ENCODE data around the gene SMAD3. TPM values are rescaled to one million over a fixed set of nuclear protein-coding genes. Genes with fewer than 3 reads are reported as not detected.

Gene SMAD3
- polyA plus RNA-seq, 1 donor from 2014 or later, result 1.0 TPM

DNA sequence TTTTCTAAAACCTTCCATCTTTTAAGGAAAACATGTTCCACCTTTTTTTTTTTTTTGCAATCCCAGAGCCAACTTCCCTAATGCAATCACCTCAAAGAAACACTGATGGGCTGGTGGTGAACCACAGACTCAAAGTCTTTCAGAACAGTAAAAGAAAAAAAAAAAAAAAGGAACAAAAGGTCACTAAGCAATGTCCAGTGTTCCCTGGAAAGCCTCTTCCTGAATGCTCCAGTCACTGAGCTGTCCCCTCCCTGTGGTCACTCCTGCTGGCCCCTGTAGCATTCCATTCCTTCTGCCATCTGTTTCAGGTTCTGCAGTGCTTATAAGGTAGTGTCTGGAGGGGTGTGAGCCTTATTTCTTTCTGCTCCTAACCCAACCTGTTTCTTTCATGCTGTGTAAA lies 135.7 kb downstream of the SMAD3 start:
- Histone ChIP-seq H3K9me3 (ENCODE audit: low read length) (no peaks in the 10 kb centered on the region), H3K9ac (ENCODE audit: low read length) (no peak overlapping the region), H2AFZ (ENCODE audit: low read depth, low read length) (no peak overlapping the region), H3K36me3 (ENCODE audit: insufficient read depth, low read length) (peaks cover 18% of the 10 kb centered on the region), H3K4me3 (ENCODE audit: low read length) (no peak overlapping the region), H3K27me3 (ENCODE audit: insufficient read depth, low read depth, low read length) (no peaks in the 10 kb centered on the region), H3K9me2 (ENCODE audit: insufficient read depth, low read length) (no peaks in the 10 kb centered on the region), H3F3A (ENCODE audit: insufficient read depth, low read length, poor library complexity, severe bottlenecking) (no peaks in the 10 kb centered on the region), H4K20me1 (ENCODE audit: insufficient read depth) (no peaks in the 10 kb centered on the region), H3K4me2 (ENCODE audit: low read length) (no peak overlapping the region), H3K79me2 (replicated peaks; ENCODE audit: insufficient read depth, low read length) (no peaks in the 10 kb centered on the region), H3K27ac (ENCODE audit: low read length) (no peak overlapping the region)
- TF ChIP-seq, protein P1, sequence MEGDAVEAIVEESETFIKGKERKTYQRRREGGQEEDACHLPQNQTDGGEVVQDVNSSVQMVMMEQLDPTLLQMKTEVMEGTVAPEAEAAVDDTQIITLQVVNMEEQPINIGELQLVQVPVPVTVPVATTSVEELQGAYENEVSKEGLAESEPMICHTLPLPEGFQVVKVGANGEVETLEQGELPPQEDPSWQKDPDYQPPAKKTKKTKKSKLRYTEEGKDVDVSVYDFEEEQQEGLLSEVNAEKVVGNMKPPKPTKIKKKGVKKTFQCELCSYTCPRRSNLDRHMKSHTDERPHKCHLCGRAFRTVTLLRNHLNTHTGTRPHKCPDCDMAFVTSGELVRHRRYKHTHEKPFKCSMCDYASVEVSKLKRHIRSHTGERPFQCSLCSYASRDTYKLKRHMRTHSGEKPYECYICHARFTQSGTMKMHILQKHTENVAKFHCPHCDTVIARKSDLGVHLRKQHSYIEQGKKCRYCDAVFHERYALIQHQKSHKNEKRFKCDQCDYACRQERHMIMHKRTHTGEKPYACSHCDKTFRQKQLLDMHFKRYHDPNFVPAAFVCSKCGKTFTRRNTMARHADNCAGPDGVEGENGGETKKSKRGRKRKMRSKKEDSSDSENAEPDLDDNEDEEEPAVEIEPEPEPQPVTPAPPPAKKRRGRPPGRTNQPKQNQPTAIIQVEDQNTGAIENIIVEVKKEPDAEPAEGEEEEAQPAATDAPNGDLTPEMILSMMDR (IDR thresholded peaks at IDR 0.05; ENCODE audit: poor library complexity, severe bottlenecking), result no peak
- no peak for TF ChIP-seq MXI1 (conservative IDR thresholded peaks at IDR 0.05; ENCODE audit: poor library complexity, severe bottlenecking)
- TF ChIP-seq EP300 (conservative IDR thresholded peaks at IDR 0.05; ENCODE audit: poor library complexity, severe bottlenecking), result no peak
- no peak for TF ChIP-seq TAF1 (IDR thresholded peaks at IDR 0.05; ENCODE audit: low read depth)
- no peak for TF ChIP-seq POLR2AphosphoS5 (IDR thresholded peaks at IDR 0.05)
- TF ChIP-seq SMC3 (conservative IDR thresholded peaks at IDR 0.05; ENCODE audit: poor library complexity), result no peak
- TF ChIP-seq, protein P2, sequence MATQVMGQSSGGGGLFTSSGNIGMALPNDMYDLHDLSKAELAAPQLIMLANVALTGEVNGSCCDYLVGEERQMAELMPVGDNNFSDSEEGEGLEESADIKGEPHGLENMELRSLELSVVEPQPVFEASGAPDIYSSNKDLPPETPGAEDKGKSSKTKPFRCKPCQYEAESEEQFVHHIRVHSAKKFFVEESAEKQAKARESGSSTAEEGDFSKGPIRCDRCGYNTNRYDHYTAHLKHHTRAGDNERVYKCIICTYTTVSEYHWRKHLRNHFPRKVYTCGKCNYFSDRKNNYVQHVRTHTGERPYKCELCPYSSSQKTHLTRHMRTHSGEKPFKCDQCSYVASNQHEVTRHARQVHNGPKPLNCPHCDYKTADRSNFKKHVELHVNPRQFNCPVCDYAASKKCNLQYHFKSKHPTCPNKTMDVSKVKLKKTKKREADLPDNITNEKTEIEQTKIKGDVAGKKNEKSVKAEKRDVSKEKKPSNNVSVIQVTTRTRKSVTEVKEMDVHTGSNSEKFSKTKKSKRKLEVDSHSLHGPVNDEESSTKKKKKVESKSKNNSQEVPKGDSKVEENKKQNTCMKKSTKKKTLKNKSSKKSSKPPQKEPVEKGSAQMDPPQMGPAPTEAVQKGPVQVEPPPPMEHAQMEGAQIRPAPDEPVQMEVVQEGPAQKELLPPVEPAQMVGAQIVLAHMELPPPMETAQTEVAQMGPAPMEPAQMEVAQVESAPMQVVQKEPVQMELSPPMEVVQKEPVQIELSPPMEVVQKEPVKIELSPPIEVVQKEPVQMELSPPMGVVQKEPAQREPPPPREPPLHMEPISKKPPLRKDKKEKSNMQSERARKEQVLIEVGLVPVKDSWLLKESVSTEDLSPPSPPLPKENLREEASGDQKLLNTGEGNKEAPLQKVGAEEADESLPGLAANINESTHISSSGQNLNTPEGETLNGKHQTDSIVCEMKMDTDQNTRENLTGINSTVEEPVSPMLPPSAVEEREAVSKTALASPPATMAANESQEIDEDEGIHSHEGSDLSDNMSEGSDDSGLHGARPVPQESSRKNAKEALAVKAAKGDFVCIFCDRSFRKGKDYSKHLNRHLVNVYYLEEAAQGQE (IDR thresholded peaks at IDR 0.05; ENCODE audit: borderline replicate concordance), result no peak
- TF ChIP-seq RAD21 (conservative IDR thresholded peaks at IDR 0.05), result no peak
- no peak for TF ChIP-seq EZH2 (IDR thresholded peaks at IDR 0.05; ENCODE audit: borderline replicate concordance, insufficient read depth, low read length, poor library complexity, severe bottlenecking)

DNA sequence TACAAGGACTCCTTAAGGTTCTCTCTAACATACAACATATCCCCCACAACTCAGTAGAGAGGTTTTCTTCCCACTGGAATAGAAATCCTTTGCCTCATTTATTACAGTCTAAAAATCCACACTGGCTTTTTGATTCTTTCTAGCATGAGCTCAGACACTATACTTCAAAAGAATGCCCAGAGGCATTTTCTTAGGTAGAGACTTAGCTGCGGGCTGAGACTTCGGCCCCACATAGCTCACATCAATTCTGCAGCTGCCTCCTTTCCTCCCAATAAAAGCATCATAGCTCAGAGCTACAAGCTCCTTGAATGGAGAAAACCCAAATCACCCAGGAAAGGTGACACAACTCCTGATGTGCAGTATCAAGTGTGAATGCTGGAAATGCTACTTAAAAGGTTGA lies 136.7 kb downstream of the SMAD3 start:
- Histone ChIP-seq H4K20me1 (ENCODE audit: insufficient read depth) (no peaks in the 10 kb centered on the region), H3K36me3 (ENCODE audit: insufficient read depth, low read length) (peaks cover 18% of the 10 kb centered on the region), H3K9me2 (ENCODE audit: insufficient read depth, low read length) (no peaks in the 10 kb centered on the region), H3K79me2 (replicated peaks; ENCODE audit: insufficient read depth, low read length) (no peaks in the 10 kb centered on the region), H3K9me3 (ENCODE audit: low read length) (no peaks in the 10 kb centered on the region), H3K4me2 (ENCODE audit: low read length) (no peak overlapping the region), H2AFZ (ENCODE audit: low read depth, low read length) (no peak overlapping the region), H3K9ac (ENCODE audit: low read length) (no peak overlapping the region), H3K27ac (ENCODE audit: low read length) (no peak overlapping the region), H3K4me3 (ENCODE audit: low read length) (no peak overlapping the region), H3K27me3 (ENCODE audit: insufficient read depth, low read depth, low read length) (no peaks in the 10 kb centered on the region), H3F3A (ENCODE audit: insufficient read depth, low read length, poor library complexity, severe bottlenecking) (no peaks in the 10 kb centered on the region)
- no peak for TF ChIP-seq TAF1 (IDR thresholded peaks at IDR 0.05; ENCODE audit: low read depth)
- no peak for TF ChIP-seq MXI1 (conservative IDR thresholded peaks at IDR 0.05; ENCODE audit: poor library complexity, severe bottlenecking)
- TF ChIP-seq, protein P2 (IDR thresholded peaks at IDR 0.05; ENCODE audit: borderline replicate concordance), result no peak
- TF ChIP-seq POLR2AphosphoS5 (IDR thresholded peaks at IDR 0.05), result no peak
- no peak for TF ChIP-seq EZH2 (IDR thresholded peaks at IDR 0.05; ENCODE audit: borderline replicate concordance, insufficient read depth, low read length, poor library complexity, severe bottlenecking)
- TF ChIP-seq, protein P1 (IDR thresholded peaks at IDR 0.05; ENCODE audit: poor library complexity, severe bottlenecking), result no peak
- TF ChIP-seq RAD21 (conservative IDR thresholded peaks at IDR 0.05), result no peak
- no peak for TF ChIP-seq SMC3 (conservative IDR thresholded peaks at IDR 0.05; ENCODE audit: poor library complexity)
- TF ChIP-seq EP300 (conservative IDR thresholded peaks at IDR 0.05; ENCODE audit: poor library complexity, severe bottlenecking), result no peak

Data from neural cell (in vitro differentiated cells).